Right lobe of liver (tissue), 4 donors: Measurements from ENCODE around the gene DDX1.

Experiments used
- POLR2A ChIP-seq: fragments of 450-650 bp; IDR thresholded peaks from one replicate; pipeline ENCODE4 v1.6.1; 2017; ENCODE audit warnings: antibody characterized with exemption, mild to moderate bottlenecking
- TF ChIP-seq, protein P1 (sequence below), 4 donors: fragments of 200-600 bp in 3 of 4; fragments of 450-650 bp in 1 of 4; IDR thresholded peaks; one replicate each; pipeline versions ENCODE4 v1.5.1 to v1.8.0; 2016 to 2022; ENCODE audit warnings: antibody characterized with exemption in 4 of 4, mild to moderate bottlenecking in 2 of 4
- donor health status: DM: no; HTN: no; CAD: no.
- donor health status: DM: no; HTN: no; CAD: no.
- donor health status: DM: no; HTN: yes; CAD: no.

DNA sequence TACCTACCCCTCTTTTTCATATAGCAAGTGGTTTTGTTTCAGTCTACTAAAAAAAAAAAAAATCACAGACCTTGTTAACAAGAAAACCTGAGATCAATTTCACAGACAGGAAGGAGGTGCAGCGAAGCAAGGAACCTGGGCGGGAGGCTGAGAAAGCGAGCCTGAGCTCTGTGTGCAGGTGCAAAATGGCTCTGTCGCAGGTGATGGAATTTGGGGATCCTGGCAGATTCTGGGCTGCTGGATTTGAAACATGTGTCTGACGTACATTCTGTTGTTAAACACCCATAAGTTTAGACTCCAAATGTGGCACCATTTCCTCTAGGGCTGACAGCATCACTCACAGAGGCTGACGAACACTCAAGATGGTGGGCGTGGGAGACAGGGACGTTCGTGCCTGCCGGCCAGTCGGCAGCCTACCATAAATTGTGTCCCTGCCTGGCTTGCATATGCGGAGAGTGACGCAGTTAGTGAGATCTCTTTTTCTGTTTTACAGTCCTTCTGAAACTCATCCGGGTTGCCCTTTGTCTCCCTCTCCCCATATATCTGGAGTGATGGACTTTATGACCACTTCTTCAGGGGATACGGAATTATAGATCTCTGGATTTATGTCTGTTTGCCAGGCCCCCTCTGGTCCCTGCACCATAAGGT lies 8.8 kb upstream of the DDX1 start:
- TF ChIP-seq, protein P1, sequence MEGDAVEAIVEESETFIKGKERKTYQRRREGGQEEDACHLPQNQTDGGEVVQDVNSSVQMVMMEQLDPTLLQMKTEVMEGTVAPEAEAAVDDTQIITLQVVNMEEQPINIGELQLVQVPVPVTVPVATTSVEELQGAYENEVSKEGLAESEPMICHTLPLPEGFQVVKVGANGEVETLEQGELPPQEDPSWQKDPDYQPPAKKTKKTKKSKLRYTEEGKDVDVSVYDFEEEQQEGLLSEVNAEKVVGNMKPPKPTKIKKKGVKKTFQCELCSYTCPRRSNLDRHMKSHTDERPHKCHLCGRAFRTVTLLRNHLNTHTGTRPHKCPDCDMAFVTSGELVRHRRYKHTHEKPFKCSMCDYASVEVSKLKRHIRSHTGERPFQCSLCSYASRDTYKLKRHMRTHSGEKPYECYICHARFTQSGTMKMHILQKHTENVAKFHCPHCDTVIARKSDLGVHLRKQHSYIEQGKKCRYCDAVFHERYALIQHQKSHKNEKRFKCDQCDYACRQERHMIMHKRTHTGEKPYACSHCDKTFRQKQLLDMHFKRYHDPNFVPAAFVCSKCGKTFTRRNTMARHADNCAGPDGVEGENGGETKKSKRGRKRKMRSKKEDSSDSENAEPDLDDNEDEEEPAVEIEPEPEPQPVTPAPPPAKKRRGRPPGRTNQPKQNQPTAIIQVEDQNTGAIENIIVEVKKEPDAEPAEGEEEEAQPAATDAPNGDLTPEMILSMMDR (IDR thresholded peaks at IDR 0.05) = no peak
- TF ChIP-seq POLR2A = no peak
